ENCODE measurements around the gene PTPN7. TPM values are rescaled to one million over a fixed set of nuclear protein-coding genes. Genes with fewer than 3 reads are reported as not detected.

The PTPN7 gene
- total RNA-seq, 1 experiment from 2014 or later = 0.33 TPM

DNA sequence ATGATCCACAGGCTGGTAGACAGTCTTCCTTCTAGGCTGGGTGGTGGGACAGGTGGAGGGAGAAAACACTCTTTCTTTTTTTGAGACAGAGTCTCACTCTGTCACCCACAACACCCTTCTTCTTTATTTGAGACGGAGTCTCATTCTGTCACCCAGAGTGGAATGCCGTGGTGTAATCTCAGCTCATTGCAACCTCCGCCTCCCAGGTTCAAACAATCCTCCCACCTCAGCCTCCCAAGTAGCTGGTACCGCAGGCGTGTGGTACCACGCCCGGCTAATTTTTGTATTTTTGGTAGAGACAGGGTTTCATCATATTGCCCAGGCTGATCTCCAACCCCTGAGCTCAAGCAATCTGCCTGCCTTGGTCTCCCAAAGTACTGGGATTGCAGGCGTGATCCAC, 34.8 kb downstream of the PTPN7 start:
- no peak overlapping the region for H3K27ac ChIP-seq (ENCODE audit: low read length)
- TF ChIP-seq, protein P1, sequence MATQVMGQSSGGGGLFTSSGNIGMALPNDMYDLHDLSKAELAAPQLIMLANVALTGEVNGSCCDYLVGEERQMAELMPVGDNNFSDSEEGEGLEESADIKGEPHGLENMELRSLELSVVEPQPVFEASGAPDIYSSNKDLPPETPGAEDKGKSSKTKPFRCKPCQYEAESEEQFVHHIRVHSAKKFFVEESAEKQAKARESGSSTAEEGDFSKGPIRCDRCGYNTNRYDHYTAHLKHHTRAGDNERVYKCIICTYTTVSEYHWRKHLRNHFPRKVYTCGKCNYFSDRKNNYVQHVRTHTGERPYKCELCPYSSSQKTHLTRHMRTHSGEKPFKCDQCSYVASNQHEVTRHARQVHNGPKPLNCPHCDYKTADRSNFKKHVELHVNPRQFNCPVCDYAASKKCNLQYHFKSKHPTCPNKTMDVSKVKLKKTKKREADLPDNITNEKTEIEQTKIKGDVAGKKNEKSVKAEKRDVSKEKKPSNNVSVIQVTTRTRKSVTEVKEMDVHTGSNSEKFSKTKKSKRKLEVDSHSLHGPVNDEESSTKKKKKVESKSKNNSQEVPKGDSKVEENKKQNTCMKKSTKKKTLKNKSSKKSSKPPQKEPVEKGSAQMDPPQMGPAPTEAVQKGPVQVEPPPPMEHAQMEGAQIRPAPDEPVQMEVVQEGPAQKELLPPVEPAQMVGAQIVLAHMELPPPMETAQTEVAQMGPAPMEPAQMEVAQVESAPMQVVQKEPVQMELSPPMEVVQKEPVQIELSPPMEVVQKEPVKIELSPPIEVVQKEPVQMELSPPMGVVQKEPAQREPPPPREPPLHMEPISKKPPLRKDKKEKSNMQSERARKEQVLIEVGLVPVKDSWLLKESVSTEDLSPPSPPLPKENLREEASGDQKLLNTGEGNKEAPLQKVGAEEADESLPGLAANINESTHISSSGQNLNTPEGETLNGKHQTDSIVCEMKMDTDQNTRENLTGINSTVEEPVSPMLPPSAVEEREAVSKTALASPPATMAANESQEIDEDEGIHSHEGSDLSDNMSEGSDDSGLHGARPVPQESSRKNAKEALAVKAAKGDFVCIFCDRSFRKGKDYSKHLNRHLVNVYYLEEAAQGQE (IDR thresholded peaks at IDR 0.05; ENCODE audit: insufficient read depth in 1 of 2, low read depth in 2 of 2, low read length in 1 of 2) = no peak
- TF ChIP-seq, protein P2, sequence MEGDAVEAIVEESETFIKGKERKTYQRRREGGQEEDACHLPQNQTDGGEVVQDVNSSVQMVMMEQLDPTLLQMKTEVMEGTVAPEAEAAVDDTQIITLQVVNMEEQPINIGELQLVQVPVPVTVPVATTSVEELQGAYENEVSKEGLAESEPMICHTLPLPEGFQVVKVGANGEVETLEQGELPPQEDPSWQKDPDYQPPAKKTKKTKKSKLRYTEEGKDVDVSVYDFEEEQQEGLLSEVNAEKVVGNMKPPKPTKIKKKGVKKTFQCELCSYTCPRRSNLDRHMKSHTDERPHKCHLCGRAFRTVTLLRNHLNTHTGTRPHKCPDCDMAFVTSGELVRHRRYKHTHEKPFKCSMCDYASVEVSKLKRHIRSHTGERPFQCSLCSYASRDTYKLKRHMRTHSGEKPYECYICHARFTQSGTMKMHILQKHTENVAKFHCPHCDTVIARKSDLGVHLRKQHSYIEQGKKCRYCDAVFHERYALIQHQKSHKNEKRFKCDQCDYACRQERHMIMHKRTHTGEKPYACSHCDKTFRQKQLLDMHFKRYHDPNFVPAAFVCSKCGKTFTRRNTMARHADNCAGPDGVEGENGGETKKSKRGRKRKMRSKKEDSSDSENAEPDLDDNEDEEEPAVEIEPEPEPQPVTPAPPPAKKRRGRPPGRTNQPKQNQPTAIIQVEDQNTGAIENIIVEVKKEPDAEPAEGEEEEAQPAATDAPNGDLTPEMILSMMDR (IDR thresholded peaks at IDR 0.05) = no peak
- TF ChIP-seq SIN3A (IDR thresholded peaks at IDR 0.05; ENCODE audit: borderline replicate concordance, insufficient read depth, low read depth, low read length) (no peak), TCF7L2 (IDR thresholded peaks at IDR 0.05; ENCODE audit: low read depth, low read length) (no peak), POLR2AphosphoS5 (IDR thresholded peaks at IDR 0.05; ENCODE audit: low read depth, low read length) (no peak)
- H3K4me3 ChIP-seq (ENCODE audit: low read depth in 2 of 2, low read length in 2 of 2) = no peak overlapping the region
- no peaks in the 10 kb centered on the region for H3K27me3 ChIP-seq (ENCODE audit: control insufficient read depth, insufficient read depth, low read length)
- H3K9me3 ChIP-seq (ENCODE audit: control insufficient read depth, insufficient read depth, low read depth, low read length) = no peaks in the 10 kb centered on the region
- in situ Hi-C loops (cut with HindIII; ENCODE audit: low pct_unique_long_range_greater_than_20kb, low sequenced_read_pairs) = no loop called here
- BruUV-seq (replicated peaks) = no TSS peak
- H3K4me1 ChIP-seq (ENCODE audit: control insufficient read depth, insufficient read depth, low read length) = peaks cover 13% of the 10 kb centered on the region
- CTCF ChIA-PET = no interaction called here
- no peaks in the 10 kb centered on the region for H3K36me3 ChIP-seq (ENCODE audit: control insufficient read depth, insufficient read depth, low read length)
- ATAC-seq (no peak), DNase-seq (ENCODE audit: low read depth, low spot score) (no peak)
- POLR2A ChIA-PET = interaction anchor here (0.6 kb wide), 1 partner anchor 45 kb away, joined by 4 read pairs; no protein-coding TSS in a partner anchor
- intact Hi-C loops (cut with micrococcal nuclease; ENCODE audit: unreplicated experiment) = no loop called here

DNA sequence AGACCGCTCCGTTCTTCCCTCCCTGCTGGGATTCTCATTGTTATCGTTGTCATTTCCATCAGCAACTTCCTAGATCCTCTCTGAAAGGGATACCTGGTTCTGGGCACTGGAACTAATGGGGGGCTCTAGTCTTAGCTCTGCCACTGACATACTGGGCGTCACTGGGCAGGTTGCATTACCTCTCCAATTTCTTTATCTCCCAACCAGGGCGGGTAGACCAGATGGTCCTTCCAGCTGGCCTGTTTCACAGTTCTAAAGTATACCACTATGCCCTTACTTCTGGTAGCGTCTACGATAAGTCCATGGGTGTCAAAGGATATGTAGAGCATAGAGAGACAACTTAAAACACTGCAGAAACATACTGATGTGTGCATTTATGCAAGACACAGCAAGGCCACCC, 36.3 kb downstream of the PTPN7 start:
- no peak for TF ChIP-seq POLR2AphosphoS5 (IDR thresholded peaks at IDR 0.05; ENCODE audit: low read depth, low read length)
- TF ChIP-seq, protein P1 (IDR thresholded peaks at IDR 0.05; ENCODE audit: insufficient read depth in 1 of 2, low read depth in 2 of 2, low read length in 1 of 2) = no peak
- TF ChIP-seq, protein P2 (IDR thresholded peaks at IDR 0.05) = no peak
- TF ChIP-seq SIN3A (IDR thresholded peaks at IDR 0.05; ENCODE audit: borderline replicate concordance, insufficient read depth, low read depth, low read length) = no peak
- no peak for TF ChIP-seq TCF7L2 (IDR thresholded peaks at IDR 0.05; ENCODE audit: low read depth, low read length)
- Histone ChIP-seq H3K27ac (ENCODE audit: low read length) (no peak overlapping the region), H3K36me3 (ENCODE audit: control insufficient read depth, insufficient read depth, low read length) (no peaks in the 10 kb centered on the region), H3K27me3 (ENCODE audit: control insufficient read depth, insufficient read depth, low read length) (no peaks in the 10 kb centered on the region), H3K9me3 (ENCODE audit: control insufficient read depth, insufficient read depth, low read depth, low read length) (no peaks in the 10 kb centered on the region), H3K4me1 (ENCODE audit: control insufficient read depth, insufficient read depth, low read length) (peaks cover 8% of the 10 kb centered on the region), H3K4me3 (ENCODE audit: low read depth in 2 of 2, low read length in 2 of 2) (no peak overlapping the region)
- no TSS peak for BruUV-seq (replicated peaks)
- no peak for ATAC-seq
- DNase-seq (ENCODE audit: low read depth, low spot score) = no peak
- CTCF ChIA-PET = no interaction called here
- in situ Hi-C loops (cut with HindIII; ENCODE audit: low pct_unique_long_range_greater_than_20kb, low sequenced_read_pairs) = no loop called here
- intact Hi-C loops (cut with micrococcal nuclease; ENCODE audit: unreplicated experiment) = loop anchor here (5.0 kb wide), 1 partner anchor 227 kb away; no protein-coding TSS in a partner anchor
- POLR2A ChIA-PET = no interaction called here

All from Panc1 (cell line).